Left kidney (tissue), 2 donors: ENCODE measurements around the gene LRMDA. TPM values are rescaled to one million over a fixed set of nuclear protein-coding genes. Genes with fewer than 3 reads are reported as not detected.

ENCODE experiments used
- DNase-seq: peaks from one replicate; pipeline ENCODE4 v3.0.0-alpha.2; 2013
- polyA plus RNA-seq: library from polyadenylated mRNA; unstranded; fragments of 120-200 nt; gene quantifications from one replicate; pipeline ENCODE4 v1.2.1, GENCODE V29; 2013; ENCODE audit not compliant: insufficient read length

Gene LRMDA
- polyA plus RNA-seq, 1 donor, result 18.0 TPM

DNA sequence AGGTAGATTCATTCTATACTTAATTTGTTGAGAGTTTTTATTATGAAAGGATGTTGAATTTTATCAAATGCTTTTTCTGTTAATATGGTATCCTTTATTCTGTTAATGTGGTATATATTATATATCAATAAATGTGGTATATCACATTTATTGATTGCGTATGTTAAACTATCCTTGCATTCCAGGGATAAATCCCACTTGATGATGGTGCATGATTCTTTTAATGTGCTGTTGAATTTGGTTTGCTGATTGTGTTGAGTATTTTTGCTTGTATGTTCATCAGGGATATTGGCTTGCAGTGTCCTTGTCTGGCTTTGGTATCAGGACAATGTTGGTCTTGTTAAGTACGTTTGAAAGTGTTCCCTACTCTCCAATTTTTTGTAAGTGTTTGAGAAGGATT, 11.9 kb downstream of the LRMDA start:
- no peak for DNase-seq

DNA sequence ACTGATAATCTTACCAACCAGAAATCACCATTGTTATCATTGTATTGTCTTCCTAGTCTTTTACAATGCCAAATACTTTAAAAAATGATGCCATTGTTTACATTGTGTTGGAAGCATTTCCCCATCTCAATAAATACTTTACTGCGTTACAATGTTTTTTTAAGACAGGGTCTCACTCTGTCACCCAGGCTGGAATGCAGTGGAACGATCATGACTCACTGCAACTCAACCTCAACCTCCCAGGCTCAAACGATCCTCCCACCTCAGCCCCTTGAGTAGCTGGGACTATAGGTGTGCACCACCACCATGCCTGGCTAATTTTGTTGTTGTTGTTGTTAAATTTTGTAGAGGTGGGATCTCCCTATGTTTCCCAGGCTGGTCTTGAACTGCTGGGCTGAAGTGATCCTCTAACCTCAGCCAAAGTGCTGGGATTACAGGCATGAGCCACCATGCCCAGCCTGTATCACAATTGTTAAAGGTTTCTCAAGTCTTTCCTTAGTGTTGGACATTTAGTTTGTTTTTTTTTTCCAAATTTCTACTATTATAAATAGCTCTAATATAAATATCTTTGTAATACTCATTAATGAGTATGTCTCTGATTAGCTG, 13.5 kb downstream of the LRMDA start:
- DNase-seq, result no peak

DNA sequence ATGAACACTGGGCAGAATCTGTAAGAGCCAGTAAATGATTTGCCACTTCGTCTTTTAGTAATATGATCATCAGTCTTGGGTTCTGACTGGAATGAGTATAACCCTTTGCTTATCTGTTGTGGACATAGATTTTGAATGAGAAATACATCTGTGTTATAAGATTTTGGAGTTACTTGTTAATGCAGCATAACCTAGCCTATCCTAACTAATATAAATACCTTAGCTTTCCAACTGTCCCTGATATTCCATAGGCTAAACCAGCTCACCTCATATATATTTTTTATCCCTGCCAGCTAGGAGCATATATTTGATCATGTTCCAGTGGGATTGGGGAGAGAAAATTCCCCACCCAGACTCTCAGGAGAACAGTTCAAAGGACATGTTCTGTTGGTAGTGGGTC, 15.1 kb downstream of the LRMDA start:
- no peak for DNase-seq

DNA sequence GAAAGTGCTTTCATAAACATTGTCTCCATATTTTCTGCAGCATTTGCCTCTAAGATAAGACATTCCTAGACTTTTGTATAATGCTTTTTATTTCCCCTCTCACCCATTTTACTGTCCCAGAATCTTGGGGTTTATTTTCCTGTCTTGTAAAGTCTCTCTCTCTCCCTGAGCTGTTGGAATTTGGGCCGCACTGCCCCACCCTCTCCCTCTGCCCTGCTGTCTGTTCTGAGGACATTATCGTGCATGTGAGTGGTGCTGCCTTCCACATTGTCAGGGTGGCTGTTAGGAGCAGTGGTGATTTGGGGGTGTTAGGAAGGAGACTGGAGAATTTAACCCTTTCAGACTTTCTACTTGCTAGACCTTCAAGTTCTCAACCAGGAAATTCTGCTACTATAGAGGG, 16.7 kb downstream of the LRMDA start:
- no peak for DNase-seq

DNA sequence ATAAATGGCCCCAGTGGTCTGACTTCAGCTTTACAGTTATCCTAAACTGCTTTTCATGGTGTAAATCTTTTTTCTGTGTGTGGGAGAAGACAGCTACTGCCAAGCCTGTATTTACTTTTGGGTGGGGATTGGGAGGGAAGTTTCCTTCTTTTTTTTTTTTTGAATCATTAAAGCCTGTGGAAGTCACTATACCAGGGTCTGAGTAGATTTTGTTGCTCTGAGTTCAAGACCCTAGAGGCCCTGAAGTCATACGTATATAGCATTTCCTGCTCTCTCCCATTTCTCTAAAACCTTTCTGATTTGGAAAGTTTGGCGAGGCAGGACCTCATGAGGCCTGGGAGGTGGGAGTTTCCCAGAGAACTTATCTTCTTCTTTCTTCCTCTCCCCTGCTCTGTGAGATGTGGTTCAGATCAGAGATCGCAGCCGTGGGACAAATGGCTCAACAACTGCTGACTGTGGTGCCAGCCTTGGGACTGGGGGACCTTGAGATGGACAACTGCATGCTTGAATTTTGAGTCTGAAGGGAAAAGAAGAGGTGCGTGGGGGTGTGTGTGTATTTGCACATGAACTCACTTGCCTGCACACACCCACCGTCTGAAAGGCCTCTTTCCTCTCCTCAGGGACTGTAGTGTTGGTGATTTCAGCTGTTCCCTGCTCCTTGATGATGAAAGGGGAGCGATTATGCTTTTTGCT, 18.1 kb downstream of the LRMDA start:
- no peak for DNase-seq

DNA sequence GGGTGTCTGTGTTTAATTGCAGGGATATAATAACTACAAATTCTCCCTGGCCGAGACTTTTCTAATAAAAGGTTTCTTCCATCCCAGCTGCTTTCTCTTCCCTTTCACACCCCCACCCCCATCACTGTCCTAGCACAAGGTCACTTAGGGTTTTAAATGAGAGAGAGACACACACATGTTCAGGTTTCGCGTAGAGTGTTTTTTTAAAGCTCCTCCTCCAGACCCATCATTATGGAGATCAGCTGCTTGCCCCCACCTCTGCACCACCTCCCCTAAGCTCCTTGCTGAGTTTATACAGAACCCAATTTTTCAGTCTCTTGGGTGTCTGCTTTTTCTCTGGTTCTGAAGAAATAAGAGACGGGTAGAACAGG, 18.6 kb downstream of the LRMDA start:
- no peak for DNase-seq

DNA sequence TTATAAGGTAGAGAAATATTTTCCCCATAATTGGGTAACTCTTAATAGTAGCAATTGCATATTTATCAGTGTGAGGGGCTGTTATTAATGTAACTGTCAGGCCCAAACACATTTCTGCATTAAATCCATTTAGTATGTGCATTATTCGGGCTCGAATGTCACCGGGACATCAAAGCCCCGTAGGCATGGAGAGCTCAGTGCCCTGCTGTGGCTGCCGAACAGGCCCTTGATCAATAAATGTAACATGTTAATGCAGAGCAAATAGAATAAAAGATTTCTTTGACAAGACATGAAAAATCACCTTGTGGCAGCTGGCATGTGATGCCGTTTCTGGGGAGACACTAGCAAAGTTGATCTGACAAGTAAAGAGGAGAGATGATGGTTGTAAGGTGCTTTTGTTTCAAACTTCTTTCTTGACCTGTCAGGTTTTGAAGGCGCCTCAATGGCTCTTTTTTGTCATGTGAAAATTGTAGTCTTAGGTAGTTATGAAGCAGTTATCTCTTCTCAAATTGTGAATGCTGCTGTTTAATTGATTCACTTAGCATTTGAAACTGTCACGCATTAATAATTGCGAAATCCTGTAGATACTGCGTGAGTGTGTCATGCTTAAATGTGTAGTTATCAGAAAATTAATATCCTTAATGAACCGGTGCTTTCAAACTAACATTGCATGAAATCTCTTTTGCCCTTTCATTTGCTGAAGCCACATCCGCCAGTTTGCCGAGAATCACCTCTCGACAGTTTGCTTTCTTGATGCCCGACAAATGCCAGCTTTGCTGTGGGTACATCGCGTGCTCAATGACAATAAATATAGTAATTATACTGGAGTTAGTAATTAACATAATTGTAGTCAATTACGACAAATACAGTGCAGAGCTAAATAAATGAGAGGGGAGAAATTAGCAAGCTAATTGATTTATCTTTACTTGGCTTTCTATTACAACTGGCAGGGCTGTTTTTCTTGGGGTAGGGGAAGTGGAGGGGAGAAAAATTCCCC, 19.5 kb downstream of the LRMDA start:
- DNase-seq, result no peak

DNA sequence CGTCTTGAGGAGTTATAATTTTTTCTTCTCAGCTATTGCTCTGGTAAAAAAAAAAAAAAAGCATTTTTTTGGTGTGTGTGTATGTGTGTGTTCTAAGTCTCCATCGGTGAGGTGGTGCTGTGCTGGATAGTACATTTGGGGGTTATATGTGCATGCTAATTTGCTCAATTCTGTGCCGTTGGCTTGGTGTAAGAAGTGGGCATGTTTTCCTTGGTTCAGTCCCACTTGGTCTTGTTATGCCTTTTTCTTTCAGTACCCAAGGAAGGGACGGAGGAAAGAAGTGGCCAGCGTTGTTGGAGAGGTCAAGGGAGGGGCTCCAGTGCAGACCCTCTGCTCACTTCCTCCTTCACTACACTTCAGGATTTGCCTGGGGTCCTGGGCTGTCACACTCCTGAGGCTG, 20.4 kb downstream of the LRMDA start:
- DNase-seq, result no peak

DNA sequence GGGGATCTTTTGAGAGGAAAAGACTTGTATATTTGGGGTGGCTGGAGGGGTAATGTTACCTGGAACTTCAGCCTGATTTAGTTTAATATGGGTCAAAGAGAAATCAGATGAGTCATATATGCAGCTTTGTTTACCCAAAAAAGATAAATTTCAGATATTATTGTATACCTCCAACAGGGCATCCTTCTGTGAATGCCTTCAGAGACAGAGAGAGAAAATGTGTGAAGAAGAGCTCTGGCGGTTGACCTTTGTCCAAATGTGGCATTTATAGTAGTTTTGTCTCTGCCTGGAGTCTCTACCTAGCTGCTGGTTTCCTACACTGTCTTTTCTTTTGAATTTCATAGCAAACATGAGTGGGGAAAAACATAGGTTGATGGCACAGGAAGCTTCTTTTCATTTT, 21.6 kb downstream of the LRMDA start:
- no peak for DNase-seq

DNA sequence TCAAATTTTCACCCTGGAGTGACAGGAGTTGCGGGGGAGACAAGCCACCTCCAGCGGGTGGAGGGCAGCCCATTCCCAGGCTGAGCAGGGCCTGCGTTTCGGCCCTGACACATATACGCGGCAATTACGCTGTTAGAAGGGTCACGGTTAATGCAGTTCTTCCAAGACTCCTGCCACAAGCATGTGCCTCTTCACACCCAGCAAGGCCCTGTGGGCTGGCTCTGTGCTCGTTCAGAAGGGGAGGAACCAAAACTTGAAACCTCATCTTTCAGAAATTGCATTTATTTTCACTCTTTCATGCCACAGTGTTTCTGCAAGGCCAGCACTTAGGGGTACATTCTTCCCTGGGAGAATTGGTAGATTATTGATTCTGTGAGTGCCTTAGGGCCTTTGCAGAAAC, 24.7 kb downstream of the LRMDA start:
- DNase-seq, result no peak

DNA sequence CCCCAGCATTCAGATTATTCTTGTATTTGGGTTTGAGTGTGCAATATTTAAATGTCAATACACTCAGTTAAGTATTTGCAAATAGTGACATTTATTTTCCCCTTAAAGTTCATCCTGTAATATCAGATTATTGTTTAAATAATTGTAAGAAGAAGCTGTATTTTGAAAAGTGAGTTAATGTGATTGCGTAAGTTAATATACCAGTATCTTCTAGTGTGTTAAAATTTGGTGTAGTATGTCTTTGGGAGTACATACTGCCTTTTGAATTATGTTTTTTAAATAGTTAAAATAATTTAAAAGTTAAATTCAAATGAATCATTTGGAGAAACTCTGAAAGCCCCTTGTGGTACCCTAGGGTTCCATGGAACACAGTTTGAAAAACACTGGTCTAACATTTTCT, 28.6 kb downstream of the LRMDA start:
- no peak for DNase-seq

DNA sequence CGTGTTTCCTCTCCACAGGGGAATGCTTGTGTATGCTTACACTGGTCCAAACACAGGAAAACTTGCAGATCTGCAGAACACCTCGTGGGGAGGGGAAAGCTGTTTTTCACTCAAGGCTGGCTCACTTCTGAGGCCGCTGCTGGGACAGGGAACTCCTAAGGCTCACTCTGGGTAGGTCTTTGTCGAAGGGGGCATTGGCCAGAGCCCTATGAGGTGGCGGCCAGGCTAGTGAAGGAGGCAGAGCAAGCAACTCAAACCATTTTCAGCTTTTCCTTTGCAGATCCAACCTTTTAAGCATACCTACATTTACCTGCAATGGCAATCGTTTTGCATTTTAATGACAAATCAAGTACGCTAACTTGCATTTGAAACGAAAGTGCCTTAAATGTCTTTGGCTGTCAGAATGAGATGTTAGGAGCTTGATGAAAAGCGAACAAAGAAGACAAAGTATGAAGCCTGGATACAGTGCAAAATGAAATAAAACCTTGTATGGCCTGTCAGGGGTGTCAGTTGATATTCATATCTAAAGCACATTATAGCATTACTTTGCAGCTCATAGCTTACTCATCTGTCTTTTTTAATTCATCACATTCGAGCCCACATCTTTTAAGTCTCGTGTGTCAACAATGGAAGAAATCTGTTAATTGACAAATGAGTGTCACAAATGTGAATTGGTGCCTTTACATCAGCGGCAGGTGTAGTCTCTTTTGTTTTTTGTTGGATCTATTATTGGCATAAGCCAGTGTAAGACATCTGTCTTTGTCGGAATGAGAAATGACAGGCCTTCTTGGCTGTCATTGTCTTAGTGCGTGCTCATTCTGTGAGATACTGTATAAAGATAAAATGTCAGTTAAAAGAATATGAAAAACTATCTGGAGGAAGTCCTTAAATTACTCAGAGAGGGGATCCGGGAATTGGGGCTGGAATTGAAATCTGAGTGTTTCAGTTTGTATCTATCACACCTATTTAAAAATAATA, 30.5 kb downstream of the LRMDA start:
- DNase-seq, result no peak

DNA sequence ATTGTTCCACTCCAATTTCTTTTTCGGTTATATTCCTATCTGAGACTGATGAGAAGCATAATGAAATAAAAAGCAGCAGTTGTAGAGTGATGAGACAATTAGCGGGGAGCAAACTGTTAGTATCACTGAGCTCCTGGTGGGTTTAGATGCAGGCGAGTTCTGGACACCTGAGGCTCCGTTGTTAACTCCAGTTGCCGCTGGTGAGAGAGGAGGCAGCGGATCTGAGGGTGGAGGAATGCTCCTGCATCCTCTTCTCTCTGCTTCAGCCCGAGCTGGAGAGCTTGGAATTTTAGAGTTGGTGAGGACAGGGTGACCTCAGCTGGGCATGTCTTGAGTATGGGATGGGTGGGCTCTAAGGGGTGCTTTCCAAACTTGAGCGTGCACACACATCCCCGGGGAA, 31.4 kb downstream of the LRMDA start:
- no peak for DNase-seq

DNA sequence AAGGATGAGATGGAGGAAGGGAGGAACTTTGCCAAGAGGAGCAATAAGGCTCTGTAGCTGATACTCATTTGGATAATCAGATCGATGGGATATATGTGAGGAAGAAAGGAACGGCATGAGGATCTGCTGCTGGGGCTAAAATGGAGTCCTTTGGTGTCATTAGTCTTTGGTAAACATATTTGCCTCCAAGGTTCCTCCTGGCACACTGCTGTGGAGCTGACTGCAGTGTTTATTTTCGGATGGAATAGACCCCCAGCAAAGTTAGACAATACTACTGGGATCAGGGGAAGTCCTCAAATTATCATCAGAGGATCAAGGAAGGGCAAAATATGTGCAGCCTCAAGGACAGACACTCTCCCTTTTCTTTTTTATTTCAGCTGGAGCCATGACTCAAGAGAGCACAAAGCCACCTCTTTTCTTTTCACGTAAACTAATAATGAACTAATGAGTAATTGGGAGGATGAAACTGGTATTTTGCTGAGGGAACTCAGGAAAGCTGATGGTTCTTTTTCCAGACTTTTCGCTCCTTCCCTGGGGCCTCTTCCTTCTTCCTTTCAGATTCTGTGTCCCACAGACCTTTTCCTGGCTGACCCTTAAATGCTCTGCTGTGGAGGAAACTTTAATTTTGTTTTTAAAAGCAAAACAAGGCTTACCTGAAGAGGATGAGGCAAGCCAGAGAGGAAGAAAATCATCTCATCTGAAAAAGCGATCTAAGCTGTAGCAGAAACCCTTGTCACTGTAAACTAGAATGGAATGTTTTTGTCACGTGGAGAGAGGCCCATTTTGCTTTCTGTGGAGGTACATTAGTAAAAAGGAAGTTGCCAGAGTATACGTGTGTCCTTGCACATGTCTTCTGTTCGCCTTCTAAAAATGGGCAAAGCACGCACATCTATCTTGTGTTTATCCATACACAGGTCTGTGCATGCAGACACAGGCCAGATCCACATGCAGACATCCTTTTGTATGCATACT, 33.3 kb downstream of the LRMDA start:
- DNase-seq, result no peak

DNA sequence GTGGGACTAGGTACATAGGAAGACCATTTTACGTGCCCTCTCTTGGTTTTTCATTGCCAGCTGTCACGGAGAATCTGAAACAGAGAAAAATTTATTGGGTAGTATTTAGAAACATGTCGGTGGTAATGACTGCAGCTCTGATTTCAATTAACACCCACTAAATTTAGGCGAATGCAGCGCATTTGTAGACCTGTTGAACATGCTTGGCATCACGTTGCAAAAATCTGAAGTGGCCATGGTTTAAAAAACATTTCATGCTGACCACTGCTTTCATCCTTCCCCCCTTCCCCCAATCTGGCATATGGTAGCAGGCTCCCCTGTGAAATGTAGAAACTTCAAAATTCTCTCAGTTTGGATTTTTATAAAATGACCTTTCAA, 34.0 kb downstream of the LRMDA start:
- DNase-seq, result no peak

DNA sequence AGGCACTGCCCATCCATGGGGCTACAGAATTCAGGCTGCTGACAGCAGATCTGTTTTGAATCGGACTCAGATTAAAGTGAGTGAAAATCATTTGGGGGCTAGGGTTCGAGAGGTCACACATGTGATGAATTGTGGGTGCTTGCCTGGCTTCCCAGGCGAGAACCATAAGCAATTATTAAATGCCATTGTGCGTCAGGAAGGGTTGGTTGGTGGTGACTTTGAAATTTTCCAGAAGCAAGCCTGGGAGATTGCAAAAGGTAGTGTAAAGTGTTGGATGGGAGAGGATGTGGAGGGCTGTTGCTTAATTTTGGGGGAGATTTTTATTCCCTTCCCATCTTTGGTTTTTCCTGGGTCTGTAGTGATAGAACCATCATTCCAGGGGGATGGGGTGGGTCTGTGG, 34.6 kb downstream of the LRMDA start:
- DNase-seq, result no peak

DNA sequence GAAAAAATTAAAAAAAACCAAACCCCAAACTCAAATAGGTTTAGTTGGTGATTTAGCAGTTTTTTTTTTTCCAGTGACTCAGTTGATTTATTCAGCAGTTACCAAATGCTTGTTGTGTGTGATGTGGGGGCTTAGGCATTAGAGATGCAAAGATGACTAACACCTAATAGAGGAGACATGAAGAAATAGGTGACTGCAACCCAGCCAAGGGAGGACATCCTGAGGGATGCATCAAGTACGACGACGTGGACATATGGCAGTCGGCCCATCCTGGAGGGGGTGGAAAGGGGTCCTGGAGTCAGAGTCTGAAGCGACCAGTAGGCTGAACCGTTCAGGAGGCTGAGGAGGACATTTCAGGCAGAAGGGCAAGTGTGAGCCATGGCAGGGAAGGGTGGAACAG, 35.5 kb downstream of the LRMDA start:
- no peak for DNase-seq

DNA sequence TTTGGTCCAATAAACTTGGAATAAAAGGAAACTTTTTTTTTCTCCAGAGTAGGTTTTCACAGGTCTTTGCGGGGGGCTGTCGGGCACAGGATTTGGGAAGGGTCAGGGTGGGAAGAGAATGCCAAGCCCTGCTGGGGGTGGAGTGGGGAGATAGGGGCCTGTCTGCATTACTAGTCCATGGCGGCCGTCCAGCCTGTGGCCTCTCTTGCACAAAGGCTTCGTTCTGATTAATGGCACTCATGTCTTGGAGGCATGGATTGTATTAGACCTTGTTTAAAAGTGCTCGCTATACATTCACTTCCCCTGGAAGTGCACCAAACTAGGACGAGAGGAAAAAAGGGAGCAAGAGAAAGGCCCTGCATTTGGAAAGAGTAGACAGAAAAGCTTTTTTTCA, 37.2 kb downstream of the LRMDA start:
- DNase-seq, result no peak

DNA sequence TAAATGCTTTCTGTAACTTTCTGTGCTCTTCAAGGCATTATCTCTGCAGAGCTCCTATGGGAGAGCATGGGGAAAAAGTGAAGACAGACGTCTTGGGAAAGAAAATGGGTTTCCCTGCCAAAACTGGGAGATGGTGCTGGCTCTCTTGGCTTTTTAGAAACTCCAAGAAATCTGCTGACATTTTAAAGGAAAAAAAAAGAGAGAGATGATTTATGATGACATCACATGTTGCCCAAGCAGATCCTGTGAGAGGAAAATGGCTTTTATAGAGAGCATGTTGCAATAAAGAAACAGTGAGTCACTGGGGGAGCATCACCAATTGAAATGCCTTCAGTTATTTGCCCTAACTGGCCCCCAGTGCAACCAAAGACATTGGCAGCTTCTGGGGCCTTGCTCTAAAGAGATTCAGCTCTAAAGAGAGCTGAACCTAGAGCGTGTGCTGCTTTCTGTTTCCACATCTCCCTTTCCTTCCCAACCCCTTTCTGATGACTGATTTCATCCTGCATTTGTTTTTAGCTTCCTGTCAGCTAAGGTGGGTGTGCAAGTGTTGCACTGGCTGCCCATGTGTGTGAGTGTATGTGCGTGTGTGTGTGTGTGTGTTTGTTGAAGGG, 37.7 kb downstream of the LRMDA start:
- no peak for DNase-seq

DNA sequence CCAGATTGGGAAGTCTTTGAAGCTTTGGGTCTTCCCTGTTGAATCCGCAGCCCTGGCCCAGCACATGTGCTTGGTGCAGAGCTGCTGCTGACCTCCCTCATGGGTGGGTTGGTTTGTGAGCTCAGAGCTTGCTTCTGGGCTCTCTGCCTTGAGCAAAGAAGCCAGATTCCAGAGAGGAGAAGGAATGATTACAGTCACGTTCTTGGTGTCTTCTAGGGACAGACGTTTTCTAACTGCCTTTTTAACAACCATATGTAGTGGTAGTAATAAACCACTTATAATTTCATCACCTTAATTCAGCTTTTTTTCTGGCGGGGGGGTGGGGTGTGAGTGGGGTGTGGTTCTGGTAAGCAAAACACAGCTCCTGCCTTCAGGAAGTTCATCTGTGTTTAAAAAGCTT, 39.5 kb downstream of the LRMDA start:
- DNase-seq, result no peak
